Parathyroid adenoma (tissue), 2 donors: ENCODE measurements around the gene C10orf88.

Experiments
- H2AFZ ChIP-seq: fragments of 300-600 bp; sonication (generic); one replicate; pipeline ENCODE4 v1.7.0; 2017; ENCODE audit warnings: antibody characterized with exemption, mild to moderate bottlenecking
- H3K27ac ChIP-seq: fragments of 300-600 bp; sonication (generic); one replicate; pipeline ENCODE4 v1.7.0; 2017
- H3K27me3 ChIP-seq: fragments of 300-600 bp; sonication (generic); one replicate; pipeline ENCODE4 v1.7.0; 2017; ENCODE audit warnings: low read length; ENCODE audit not compliant: control insufficient read depth, insufficient read depth
- H3K36me3 ChIP-seq: fragments of 300-600 bp; sonication (generic); one replicate; pipeline ENCODE4 v1.7.0; 2017; ENCODE audit warnings: low read length; ENCODE audit not compliant: control insufficient read depth, insufficient read depth
- H3K4me1 ChIP-seq: fragments of 300-600 bp; sonication (generic); one replicate; pipeline ENCODE4 v1.7.0; 2017; ENCODE audit warnings: control low read depth
- H3K4me2 ChIP-seq: fragments of 300-600 bp; sonication (generic); one replicate; pipeline ENCODE4 v1.7.0; 2017; ENCODE audit warnings: low read length
- H3K4me3 ChIP-seq: fragments of 300-600 bp; sonication (generic); one replicate; pipeline ENCODE4 v1.7.0; 2017; ENCODE audit warnings: low read depth, low read length
- H3K79me2 ChIP-seq: fragments of 300-600 bp; sonication (generic); one replicate; pipeline ENCODE4 v1.7.0; 2017; ENCODE audit warnings: control low read depth
- H3K9ac ChIP-seq: fragments of 300-600 bp; sonication (generic); one replicate; pipeline ENCODE4 v1.7.0; 2017; ENCODE audit warnings: mild to moderate bottlenecking
- H3K9me3 ChIP-seq: fragments of 300-600 bp; sonication (generic); one replicate; pipeline ENCODE4 v1.7.0; 2017; ENCODE audit warnings: low read length; ENCODE audit not compliant: control insufficient read depth
- CTCF ChIP-seq: fragments of 300-600 bp; sonication (generic); IDR thresholded peaks from one replicate; pipeline ENCODE4 v1.7.0; 2017; ENCODE audit warnings: antibody characterized with exemption, mild to moderate bottlenecking
- donor health status: primary hyperparathyroidism.

The C10orf88 gene

GRCh38 chr10:122955892-122956291 lies 1.9 kb upstream of the C10orf88 start:
- no peak overlapping the region for H3K27ac ChIP-seq
- peaks cover 6% of the 10 kb centered on the region for H3K4me1 ChIP-seq
- H3K9me3 ChIP-seq = no peaks in the 10 kb centered on the region
- H2AFZ ChIP-seq = no peak overlapping the region
- H3K79me2 ChIP-seq = no peaks in the 10 kb centered on the region
- H3K9ac ChIP-seq = no peak overlapping the region
- no peak overlapping the region for H3K4me3 ChIP-seq
- no peaks in the 10 kb centered on the region for H3K27me3 ChIP-seq
- no peak overlapping the region for H3K4me2 ChIP-seq
- TF ChIP-seq CTCF = no peak
- no peaks in the 10 kb centered on the region for H3K36me3 ChIP-seq

GRCh38 chr10:122954731-122955050 lies 664 bp upstream of the C10orf88 start:
- Histone ChIP-seq H3K9me3 (no peaks in the 10 kb centered on the region), H3K4me1 (peaks cover 6% of the 10 kb centered on the region), H3K9ac (no peak overlapping the region), H3K36me3 (no peaks in the 10 kb centered on the region), H3K27ac (peak overlapping the region; percentile 39), H3K79me2 (no peaks in the 10 kb centered on the region), H3K4me2 (peak overlapping the region; percentile 75), H2AFZ (peak overlapping the region; percentile 98), H3K4me3 (peak overlapping the region; percentile 72), H3K27me3 (no peaks in the 10 kb centered on the region)
- no peak for TF ChIP-seq CTCF

- Histone ChIP-seq H3K4me2 (no peak overlapping the region), H3K9me3 (no peaks in the 10 kb centered on the region), H3K4me1 (no peaks in the 10 kb centered on the region), H3K27ac (no peak overlapping the region), H3K27me3 (no peaks in the 10 kb centered on the region), H3K9ac (no peak overlapping the region), H3K4me3 (no peak overlapping the region), H3K79me2 (no peaks in the 10 kb centered on the region), H3K36me3 (no peaks in the 10 kb centered on the region), H2AFZ (no peak overlapping the region)
- TF ChIP-seq CTCF = no peak
Measured at GRCh38 chr10:122949296-122949695, 4.7 kb downstream of the C10orf88 start.

- no peaks in the 10 kb centered on the region for H3K9me3 ChIP-seq
- H3K9ac ChIP-seq = no peak overlapping the region
- H3K4me2 ChIP-seq = no peak overlapping the region
- TF ChIP-seq CTCF = no peak
- no peaks in the 10 kb centered on the region for H3K79me2 ChIP-seq
- no peak overlapping the region for H3K4me3 ChIP-seq
- no peaks in the 10 kb centered on the region for H3K4me1 ChIP-seq
- H2AFZ ChIP-seq = no peak overlapping the region
- H3K36me3 ChIP-seq = no peaks in the 10 kb centered on the region
- no peak overlapping the region for H3K27ac ChIP-seq
- no peaks in the 10 kb centered on the region for H3K27me3 ChIP-seq
Measured at GRCh38 chr10:122939856-122940543, 14.0 kb downstream of the C10orf88 start.
